Measurements from ENCODE around the gene WNT11. TPM values are rescaled to one million over a fixed set of nuclear protein-coding genes. Genes with fewer than 3 reads are reported as not detected.
"Not testable (repeated sequence)": the region's sequence is repeated elsewhere in the genome, so short reads cannot be mapped to it uniquely, and the experiment has no call there.

Gene WNT11
- total RNA-seq, 1 donor from 2014 or later, result 4.1 TPM

DNA sequence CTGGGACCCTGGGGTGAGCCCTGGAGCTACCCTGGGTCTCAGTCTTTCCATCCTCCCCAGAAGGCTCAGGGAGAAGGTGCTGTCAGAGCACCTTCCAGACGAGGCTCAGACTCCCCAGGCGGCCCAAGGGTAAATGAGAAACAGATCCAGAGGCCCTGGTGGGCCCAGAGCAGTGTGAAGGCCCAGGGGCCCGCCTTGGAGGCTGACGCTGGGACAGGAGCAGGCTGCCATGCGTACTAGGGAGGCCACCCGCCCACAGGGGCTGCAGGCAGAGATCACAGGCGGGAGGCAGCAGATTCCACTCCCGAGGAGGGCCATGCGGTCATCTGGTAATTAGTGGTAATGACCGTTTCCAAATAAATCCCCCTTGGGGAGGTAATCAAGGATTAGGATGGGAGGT lies 5.2 kb downstream of the WNT11 start:
- H3K27me3 Mint-ChIP-seq (ENCODE audit: unreplicated experiment), result peaks cover 7% of the 10 kb centered on the region

DNA sequence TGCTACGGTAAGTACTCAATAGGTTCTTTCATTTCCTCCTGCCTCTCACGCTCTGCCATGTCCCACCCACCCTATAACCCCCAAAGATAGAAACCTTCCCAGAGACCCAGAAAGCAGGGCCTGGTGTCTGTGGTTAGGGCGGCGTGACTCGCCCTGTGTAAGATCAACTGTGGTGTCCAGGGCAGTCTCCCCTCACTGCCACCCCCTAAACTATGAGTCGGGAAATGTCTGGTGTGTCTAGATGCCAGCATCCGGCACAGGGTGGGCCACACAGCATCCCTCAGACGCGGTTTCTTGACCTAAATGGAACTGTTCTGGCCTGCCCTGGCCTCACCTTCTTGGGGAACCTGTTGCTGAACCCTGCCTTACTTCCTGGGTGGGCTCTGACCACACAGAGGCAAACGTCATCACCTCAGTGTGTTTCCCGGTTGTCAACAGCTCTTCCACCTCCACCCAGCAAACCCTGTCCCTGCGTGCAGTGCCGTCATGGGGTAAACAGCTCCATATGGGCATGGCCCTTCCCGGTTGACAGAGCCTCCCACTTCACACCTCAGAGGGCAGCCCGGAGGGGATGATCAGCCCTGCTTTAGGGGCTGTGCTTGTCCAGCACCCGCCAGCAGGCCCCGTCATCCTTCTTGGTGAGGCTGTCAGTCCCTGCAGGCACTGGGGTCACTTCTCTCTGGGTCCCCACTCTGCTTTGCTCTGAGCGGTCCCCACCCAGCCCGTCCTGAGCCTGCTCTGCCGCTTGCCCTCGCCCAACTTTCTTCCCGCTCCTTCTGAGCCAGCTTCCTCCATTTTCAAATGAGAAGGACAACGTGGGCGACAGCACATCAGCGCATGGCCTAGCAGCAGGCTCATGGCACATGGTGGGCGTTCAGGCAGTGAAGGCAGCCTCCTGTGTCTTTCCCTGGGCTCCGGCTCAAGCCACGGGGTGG lies 6.0 kb downstream of the WNT11 start:
- no peak overlapping the region for H3K27ac Mint-ChIP-seq (ENCODE audit: unreplicated experiment)
- no peaks in the 10 kb centered on the region for H3K27me3 Mint-ChIP-seq (ENCODE audit: unreplicated experiment)
- no peaks in the 10 kb centered on the region for H3K9me3 Mint-ChIP-seq (ENCODE audit: unreplicated experiment)
- no peaks in the 10 kb centered on the region for H3K36me3 Mint-ChIP-seq (ENCODE audit: unreplicated experiment)
- DNase-seq (ENCODE audit: extremely low spot score, unreplicated experiment), result no peak
- H3K4me3 Mint-ChIP-seq (ENCODE audit: unreplicated experiment), result no peak overlapping the region
- TF ChIP-seq, protein P1, sequence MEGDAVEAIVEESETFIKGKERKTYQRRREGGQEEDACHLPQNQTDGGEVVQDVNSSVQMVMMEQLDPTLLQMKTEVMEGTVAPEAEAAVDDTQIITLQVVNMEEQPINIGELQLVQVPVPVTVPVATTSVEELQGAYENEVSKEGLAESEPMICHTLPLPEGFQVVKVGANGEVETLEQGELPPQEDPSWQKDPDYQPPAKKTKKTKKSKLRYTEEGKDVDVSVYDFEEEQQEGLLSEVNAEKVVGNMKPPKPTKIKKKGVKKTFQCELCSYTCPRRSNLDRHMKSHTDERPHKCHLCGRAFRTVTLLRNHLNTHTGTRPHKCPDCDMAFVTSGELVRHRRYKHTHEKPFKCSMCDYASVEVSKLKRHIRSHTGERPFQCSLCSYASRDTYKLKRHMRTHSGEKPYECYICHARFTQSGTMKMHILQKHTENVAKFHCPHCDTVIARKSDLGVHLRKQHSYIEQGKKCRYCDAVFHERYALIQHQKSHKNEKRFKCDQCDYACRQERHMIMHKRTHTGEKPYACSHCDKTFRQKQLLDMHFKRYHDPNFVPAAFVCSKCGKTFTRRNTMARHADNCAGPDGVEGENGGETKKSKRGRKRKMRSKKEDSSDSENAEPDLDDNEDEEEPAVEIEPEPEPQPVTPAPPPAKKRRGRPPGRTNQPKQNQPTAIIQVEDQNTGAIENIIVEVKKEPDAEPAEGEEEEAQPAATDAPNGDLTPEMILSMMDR (IDR thresholded peaks at IDR 0.05), result no peak
- peaks cover 1% of the 10 kb centered on the region for H3K4me1 Mint-ChIP-seq (ENCODE audit: unreplicated experiment)

More for the DNA sequence above, 5.2 kb downstream of the WNT11 start:
- H3K4me1 Mint-ChIP-seq (ENCODE audit: unreplicated experiment), result peaks cover 9% of the 10 kb centered on the region
- no peak overlapping the region for H3K4me3 Mint-ChIP-seq (ENCODE audit: unreplicated experiment)
- TF ChIP-seq, protein P1 (IDR thresholded peaks at IDR 0.05), result no peak
- H3K27ac Mint-ChIP-seq (ENCODE audit: unreplicated experiment), result no peak overlapping the region
- H3K36me3 Mint-ChIP-seq (ENCODE audit: unreplicated experiment), result no peaks in the 10 kb centered on the region
- DNase-seq (ENCODE audit: extremely low spot score, unreplicated experiment), result no peak
- H3K9me3 Mint-ChIP-seq (ENCODE audit: unreplicated experiment), result no peaks in the 10 kb centered on the region

DNA sequence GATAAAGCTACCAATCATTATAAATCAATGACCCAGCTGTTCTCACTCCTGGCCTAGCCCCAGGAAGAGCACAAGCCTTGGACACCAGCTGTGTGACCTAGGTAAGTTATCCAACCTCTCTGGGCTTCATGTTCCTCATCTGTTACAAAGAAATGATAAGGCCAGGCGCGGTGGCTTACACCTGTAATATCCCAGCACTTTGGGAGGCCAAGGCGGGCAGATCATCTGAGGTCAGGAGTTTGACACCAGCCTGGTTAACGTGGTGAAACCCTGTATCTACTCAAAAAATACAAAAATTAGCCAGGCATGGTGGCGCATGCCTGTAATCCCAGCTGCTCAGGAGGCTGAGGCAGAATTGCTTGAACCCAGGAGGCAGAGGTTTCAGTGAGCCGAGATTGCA lies 7.6 kb downstream of the WNT11 start:
- not testable (repeated sequence) for DNase-seq (ENCODE audit: extremely low spot score, unreplicated experiment); H3K4me1 Mint-ChIP-seq (ENCODE audit: unreplicated experiment); H3K9me3 Mint-ChIP-seq (ENCODE audit: unreplicated experiment); H3K27ac Mint-ChIP-seq (ENCODE audit: unreplicated experiment); H3K36me3 Mint-ChIP-seq (ENCODE audit: unreplicated experiment); H3K4me3 Mint-ChIP-seq (ENCODE audit: unreplicated experiment); H3K27me3 Mint-ChIP-seq (ENCODE audit: unreplicated experiment)

DNA sequence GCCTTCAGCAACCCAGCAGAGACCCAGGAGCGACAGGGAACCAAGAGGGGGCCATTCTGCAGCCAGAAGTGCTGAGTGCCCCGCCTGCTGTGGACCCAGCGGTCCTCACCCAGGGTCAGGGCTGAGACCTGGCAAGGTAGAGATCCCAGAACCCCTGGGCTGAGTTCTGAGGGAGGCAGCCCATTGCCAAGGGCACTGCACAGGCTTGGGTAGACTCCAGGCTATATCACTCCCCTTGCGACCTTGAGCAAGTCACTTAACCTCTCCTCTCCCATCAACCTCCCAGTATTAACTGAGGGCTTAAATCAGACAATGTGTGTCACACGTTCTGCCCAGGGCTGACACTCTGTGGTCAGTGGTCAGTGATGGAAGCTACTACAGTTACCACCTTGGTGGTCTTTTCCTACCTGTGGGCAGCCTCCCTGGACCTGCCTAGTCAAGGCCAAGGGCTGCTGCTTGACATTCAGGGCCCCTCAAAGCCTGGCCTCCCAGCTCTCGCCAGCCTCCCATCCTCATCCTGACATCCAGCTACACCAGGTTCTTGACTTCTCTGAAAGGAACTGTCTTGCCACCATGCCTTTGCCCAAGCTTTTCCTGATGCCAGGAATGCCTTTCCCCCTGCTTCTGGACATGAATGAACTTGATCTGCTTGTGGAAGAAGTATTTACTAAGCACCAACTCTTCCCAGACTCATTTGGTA lies 8.2 kb downstream of the WNT11 start:
- no peak for DNase-seq (ENCODE audit: extremely low spot score, unreplicated experiment)
- H3K27me3 Mint-ChIP-seq (ENCODE audit: unreplicated experiment), result no peaks in the 10 kb centered on the region
- H3K27ac Mint-ChIP-seq (ENCODE audit: unreplicated experiment), result no peak overlapping the region

DNA sequence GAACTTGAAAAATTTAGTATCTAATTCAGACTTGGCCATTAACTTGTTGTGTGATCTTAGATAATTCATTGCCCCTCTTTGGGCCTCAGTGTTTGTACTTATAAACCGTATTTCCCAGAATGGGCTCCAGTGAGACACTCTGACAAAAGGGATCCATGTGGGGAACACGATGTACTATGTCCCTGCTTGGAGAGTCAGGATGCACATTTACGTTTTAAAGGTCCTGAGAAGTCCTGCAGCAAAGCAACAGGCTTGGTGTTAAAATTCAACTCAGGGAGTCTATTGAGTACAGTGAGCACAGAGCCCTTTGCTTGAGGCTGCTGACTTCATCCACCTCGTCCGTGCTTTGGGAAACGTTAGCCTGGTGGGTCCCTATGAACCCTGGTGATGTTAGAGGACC lies 9.0 kb downstream of the WNT11 start:
- Mint-ChIP-seq H3K9me3 (ENCODE audit: unreplicated experiment) (no peaks in the 10 kb centered on the region), H3K27ac (ENCODE audit: unreplicated experiment) (no peak overlapping the region), H3K36me3 (ENCODE audit: unreplicated experiment) (no peaks in the 10 kb centered on the region), H3K4me3 (ENCODE audit: unreplicated experiment) (no peak overlapping the region), H3K4me1 (ENCODE audit: unreplicated experiment) (no peaks in the 10 kb centered on the region), H3K27me3 (ENCODE audit: unreplicated experiment) (no peaks in the 10 kb centered on the region)
- DNase-seq (ENCODE audit: extremely low spot score, unreplicated experiment), result no peak
- TF ChIP-seq, protein P1 (IDR thresholded peaks at IDR 0.05), result no peak

More for the DNA sequence above, 8.2 kb downstream of the WNT11 start:
- no peaks in the 10 kb centered on the region for H3K4me1 Mint-ChIP-seq (ENCODE audit: unreplicated experiment)
- no peak overlapping the region for H3K4me3 Mint-ChIP-seq (ENCODE audit: unreplicated experiment)
- H3K9me3 Mint-ChIP-seq (ENCODE audit: unreplicated experiment), result no peaks in the 10 kb centered on the region
- H3K36me3 Mint-ChIP-seq (ENCODE audit: unreplicated experiment), result no peaks in the 10 kb centered on the region
- TF ChIP-seq, protein P1 (IDR thresholded peaks at IDR 0.05), result no peak
